Measurements from ENCODE around the gene XDH.

DNA sequence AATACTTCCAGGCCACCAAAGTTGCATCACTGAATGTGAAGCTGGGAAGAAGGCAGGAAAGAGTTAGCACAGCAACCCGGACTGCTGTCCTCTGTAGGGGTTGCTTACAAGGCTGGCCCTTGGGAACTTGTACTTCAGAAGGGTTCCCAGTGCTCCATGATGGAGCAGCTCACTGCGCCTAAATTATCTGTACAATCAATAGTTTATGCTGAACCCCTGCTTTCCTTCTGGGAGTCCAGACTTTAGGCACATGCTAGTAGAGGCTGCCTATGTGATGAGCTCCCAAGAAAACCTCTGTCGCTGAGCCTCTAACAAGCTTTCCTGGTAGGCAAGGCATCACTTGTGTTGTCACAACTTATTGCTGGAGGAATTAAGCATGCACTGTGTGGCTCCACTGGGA lies 34.3 kb downstream of the XDH start:
- TF ChIP-seq CTCF (conservative IDR thresholded peaks at IDR 0.05 in 1 of 2, IDR thresholded peaks at IDR 0.05 in 1 of 2; ENCODE audit: low read depth in 1 of 2, low read length in 2 of 2): no peak
- TF ChIP-seq EZH2 (IDR thresholded peaks at IDR 0.05; ENCODE audit: low read length, missing control alignments): no peak
